A549 (cell line): ENCODE data around the gene CDCA7. TPM values are rescaled to one million over a fixed set of nuclear protein-coding genes. Genes with fewer than 3 reads are reported as not detected.

Experiments
- ATAC-seq, 2 experiments: fragments of 200-7000 bp in 1 of 2; fragments of >200 bp in 1 of 2; cut with Nextera tagmentation in 1 of 2; cut with Tn5 transposase in 1 of 2; 3 replicates each; pipeline versions ENCODE4 v1.8.0 to v1.9.1; 2018 to 2020; ENCODE audit warnings: mild to moderate bottlenecking in 1 of 2, moderate library complexity in 1 of 2
- CTCF ChIA-PET: fragments of 300-600 bp; sonication (Branson Sonifier 250); formaldehyde crosslinking; extraction: SDS; loops from one replicate; lab custom pipeline; 2021; ENCODE audit warnings: antibody characterized with exemption, inconsistent platforms; lab: Yijun Ruan, JAX
- POLR2A ChIA-PET: fragments of 350-600 bp; formaldehyde crosslinking; extraction: SDS; loops from one replicate; lab custom pipeline; 2021; ENCODE audit warnings: antibody characterized with exemption, inconsistent platforms; lab: Yijun Ruan, JAX
- DNase-seq, 2 experiments: peaks; one replicate each; pipeline versions ENCODE4 v3.0.0 to v3.0.0-alpha.2; 2011 to 2016; ENCODE audit warnings: low read depth in 1 of 2, low spot score in 1 of 2
- FAIRE-seq: peaks from 2 replicates; lab custom pipeline; 2011; peaks lifted over from hg19 to GRCh38; lab: Jason Lieb, UNC
- H3K27ac ChIP-seq, 2 experiments: fragments of >200 bp; sonication (Bioruptor Twin); formaldehyde crosslinking; 3 replicates each; pipeline ENCODE4 v1.5.1; 2016 to 2017
- H3K4me1 ChIP-seq: fragments of >200 bp; sonication (Bioruptor Twin); formaldehyde crosslinking; 3 replicates; pipeline ENCODE4 v1.6.1; 2016
- H3K4me2 ChIP-seq: fragments of >200 bp; sonication (Bioruptor Twin); formaldehyde crosslinking; 3 replicates; pipeline ENCODE4 v1.6.1; 2016
- H3K4me3 ChIP-seq: fragments of >200 bp; sonication (Bioruptor Twin); formaldehyde crosslinking; 3 replicates; pipeline ENCODE4 v1.5.1; 2016
- H3K9me3 ChIP-seq: fragments of >200 bp; sonication (Bioruptor Twin); formaldehyde crosslinking; 3 replicates; pipeline ENCODE4 v1.6.1; 2016
- BCL3 ChIP-seq: fragments of >200 bp; sonication (Bioruptor Twin); formaldehyde crosslinking; IDR thresholded peaks from 3 replicates; pipeline ENCODE4 v1.6.1; 2016
- CHD4 ChIP-seq: fragments of 200-600 bp; sonication (generic); IDR thresholded peaks from 2 replicates; pipeline ENCODE4 v1.6.1; 2016; ENCODE audit warnings: antibody characterized with exemption, mild to moderate bottlenecking, borderline replicate concordance
- CTCF ChIP-seq: fragments of >200 bp; sonication (Bioruptor Twin); formaldehyde crosslinking; IDR thresholded peaks from 3 replicates; pipeline ENCODE4 v1.5.1; 2016
- E2F6 ChIP-seq: IDR thresholded peaks from 2 replicates; pipeline ENCODE4 v1.6.1; 2012; ENCODE audit warnings: low read depth, borderline replicate concordance
- EHMT2 ChIP-seq: fragments of 200-600 bp; sonication (generic); IDR thresholded peaks from 2 replicates; pipeline ENCODE4 v1.6.1; 2016; ENCODE audit warnings: antibody characterized with exemption, low read depth, mild to moderate bottlenecking, moderate library complexity
- FOSL2 ChIP-seq, 2 experiments: fragments of 450-650 bp in 1 of 2; fragments of >200 bp in 1 of 2; sonication (Bioruptor Twin) in 1 of 2; formaldehyde crosslinking; IDR thresholded peaks; 2 replicates each; pipeline versions ENCODE4 v1.5.0 to v1.6.1; 2016 to 2020; ENCODE audit warnings: mild to moderate bottlenecking in 1 of 2, moderate library complexity in 1 of 2
- HDAC2 ChIP-seq: fragments of 200-600 bp; sonication (generic); IDR thresholded peaks from 2 replicates; pipeline ENCODE4 v1.6.1; 2016
- HOXB13 ChIP-seq: fragments of 250-450 bp; sonication (Bioruptor Pico); IDR thresholded peaks from 2 replicates; pipeline ENCODE4 v1.5.0; 2020; ENCODE audit warnings: low read depth, mild to moderate bottlenecking, moderate library complexity
- KDM5A ChIP-seq: fragments of 200-600 bp; sonication (generic); IDR thresholded peaks from 2 replicates; pipeline ENCODE4 v1.6.1; 2016; ENCODE audit warnings: antibody characterized with exemption, mild to moderate bottlenecking
- MAFK ChIP-seq: fragments of 450-650 bp; IDR thresholded peaks from 2 replicates; pipeline ENCODE4 v1.6.1; 2014; ENCODE audit not compliant: partially characterized antibody
- NPAS2 ChIP-seq: fragments of 250-450 bp; sonication (Bioruptor Pico); IDR thresholded peaks from 2 replicates; pipeline ENCODE4 v1.8.0; 2022; ENCODE audit warnings: mild to moderate bottlenecking, moderate library complexity, borderline replicate concordance
- NR3C1 ChIP-seq: fragments of >200 bp; sonication (Bioruptor Twin); formaldehyde crosslinking; IDR thresholded peaks from 3 replicates; pipeline ENCODE4 v1.6.1; 2017
- POLR2AphosphoS2 ChIP-seq: conservative IDR thresholded peaks from 2 replicates; pipeline ENCODE4 v1.6.1; 2012; ENCODE audit warnings: low read length, improper control_type of control experiment, inconsistent platforms
- RAD21 ChIP-seq, 2 experiments: fragments of >200 bp in 1 of 2; sonication (Bioruptor Twin) in 1 of 2; formaldehyde crosslinking in 1 of 2; IDR thresholded peaks in 1 of 2; conservative IDR thresholded peaks in 1 of 2; 2 replicates in 1 of 2; 3 replicates in 1 of 2; pipeline ENCODE4 v1.6.1; 2012 to 2018; ENCODE audit warnings: inconsistent platforms in 1 of 2
- RARB ChIP-seq: fragments of 250-450 bp; sonication (Bioruptor Pico); IDR thresholded peaks from 2 replicates; pipeline ENCODE4 v1.8.0; 2021; ENCODE audit warnings: mild to moderate bottlenecking, moderate library complexity
- REST ChIP-seq: fragments of 200-600 bp; sonication (generic); IDR thresholded peaks from 2 replicates; pipeline ENCODE4 v1.6.1; 2016; ENCODE audit warnings: antibody characterized with exemption, mild to moderate bottlenecking, moderate library complexity
- RFX5 ChIP-seq: fragments of 450-650 bp; IDR thresholded peaks from 2 replicates; pipeline ENCODE4 v1.7.1; 2014; ENCODE audit warnings: antibody characterized with exemption, mild to moderate bottlenecking, moderate library complexity
- RNF2 ChIP-seq: fragments of 200-600 bp; sonication (generic); IDR thresholded peaks from 2 replicates; pipeline ENCODE4 v1.6.1; 2016; ENCODE audit warnings: low read depth, mild to moderate bottlenecking, antibody characterized with exemption, moderate library complexity, borderline replicate concordance
- SMC3 ChIP-seq: fragments of >200 bp; sonication (Bioruptor Twin); formaldehyde crosslinking; IDR thresholded peaks from 3 replicates; pipeline ENCODE4 v1.6.1; 2018; ENCODE audit warnings: inconsistent platforms
- TFCP2L1 ChIP-seq: fragments of 250-450 bp; sonication (Bioruptor Pico); IDR thresholded peaks from 2 replicates; pipeline ENCODE4 v1.5.0; 2021; ENCODE audit warnings: mild to moderate bottlenecking
- TP53 ChIP-seq: fragments of 250-450 bp; sonication (Bioruptor Pico); IDR thresholded peaks from 2 replicates; pipeline ENCODE4 v1.5.0; 2021; ENCODE audit warnings: mild to moderate bottlenecking, moderate library complexity
- whole genome bisulfite sequencing: methylation state at CpG from one replicate; pipeline ENCODE4 v1.1.6; 2017; ENCODE audit errors: missing lambda C conversion rate; 5-methylcytosine and 5-hydroxymethylcytosine counted together
- polyA plus RNA-seq, 4 experiments: library from polyadenylated mRNA; depleted of rRNA in 3 of 4; stranded (reverse); fragments of >200 nt; fragmentation: RNase III in 1 of 4; extraction: RNeasy Plus Mini Kit Qiagen cat#74134 plus additional on column Dnase treatment in 1 of 4; gene quantifications; 2 replicates in 3 of 4; 3 replicates in 1 of 4; pipeline ENCODE4 v1.2.3, GENCODE V29; 2011 to 2017

CDCA7 gene
- polyA plus RNA-seq, 2 of the 4 experiments (the other 2 are of a cell fraction), result 39.4 to 93.5 TPM

- H3K4me1 ChIP-seq, result peaks cover 16% of the 10 kb centered on the region; the same call in 2 of the 3 replicates
- CTCF ChIA-PET, result interaction anchor here (0.9 to 1.3 kb wide), 3 partner anchors 51 to 370 kb away, joined by 3 to 5 read pairs (median 4); no protein-coding TSS in a partner anchor
- ATAC-seq (no peak), FAIRE-seq (no peak), DNase-seq (peak in 1 of 2 experiments; percentile 19)
- 48% methylated on average over 4 of the region's 4 CpGs for WGBS
- no peak for TF ChIP-seq BCL3
- TF ChIP-seq SMC3, result peak; percentile 48; the same call in 2 of the 3 replicates
- peak; percentile 41; the same call in 2 of the 3 replicates for TF ChIP-seq CTCF
- TF ChIP-seq RARB, result no peak
- TF ChIP-seq RAD21 (conservative IDR thresholded peaks at IDR 0.05 in 1 of 2, IDR thresholded peaks at IDR 0.05 in 1 of 2), result peak; percentile 64 to 69
- POLR2A ChIA-PET, result no interaction called here
- no peak overlapping the region for H3K4me3 ChIP-seq
- no peaks in the 10 kb centered on the region for H3K9me3 ChIP-seq
- H3K4me2 ChIP-seq, result no peak overlapping the region
- H3K27ac ChIP-seq, result no peak overlapping the region
Observed at GRCh38 chr2:173397539-173397938, 42.9 kb downstream of the CDCA7 start.

- WGBS, result 95% methylated on average over 4 of the region's 4 CpGs
Observed at GRCh38 chr2:173399229-173399628, 44.6 kb downstream of the CDCA7 start.

More at GRCh38 chr2:173399229-173399628, 44.6 kb downstream of the CDCA7 start:
- CTCF ChIA-PET, result interaction anchor here (0.8 to 4.8 kb wide), 6 partner anchors 8 to 942 kb away, joined by 3 to 42 read pairs (median 4); no protein-coding TSS in a partner anchor
- no peak overlapping the region for H3K4me2 ChIP-seq
- TF ChIP-seq EHMT2 (no peak), TFCP2L1 (CRISPR knock-in tag) (no peak), FOSL2 (IDR thresholded peaks at IDR 0.05) (no peak), FOSL2 (CRISPR knock-in tag; IDR thresholded peaks at IDR 0.05) (no peak), HOXB13 (CRISPR knock-in tag) (no peak), CHD4 (no peak), RAD21 (conservative IDR thresholded peaks at IDR 0.05 in 1 of 2, IDR thresholded peaks at IDR 0.05 in 1 of 2) (no peak), REST (no peak), TP53 (CRISPR knock-in tag) (no peak), E2F6 (no peak), NR3C1 (no peak), HDAC2 (no peak), NPAS2 (CRISPR knock-in tag) (no peak), KDM5A (no peak), MAFK (no peak), RNF2 (no peak), POLR2AphosphoS2 (no peak), RFX5 (no peak)
- TF ChIP-seq, all 56 proteins: peak for 0
- DNase-seq (no peak), FAIRE-seq (no peak), ATAC-seq (no peak)
- peaks cover 17% of the 10 kb centered on the region; the same call in 2 of the 3 replicates for H3K4me1 ChIP-seq
- POLR2A ChIA-PET, result no interaction called here
- H3K4me3 ChIP-seq, result no peak overlapping the region
- H3K27ac ChIP-seq, result no peak overlapping the region
- H3K9me3 ChIP-seq, result no peaks in the 10 kb centered on the region
